Keratinocyte (primary cell): ENCODE results near the gene PPARGC1A. TPM values are rescaled to one million over a fixed set of nuclear protein-coding genes. Genes with fewer than 3 reads are reported as not detected.

Experiments
- DNase-seq: peaks from one replicate; pipeline ENCODE4 v3.0.0-alpha.2; 2011; ENCODE audit warnings: low read depth, missing footprints, low spot score
- FAIRE-seq: peaks from 2 replicates; lab custom pipeline; 2011; peaks lifted over from hg19 to GRCh38; lab: Jason Lieb, UNC
- H2AFZ ChIP-seq: 2 replicates; pipeline ENCODE4 v1.6.0; 2012; ENCODE audit warnings: low read length, control low read depth, inconsistent platforms; ENCODE audit not compliant: control insufficient read depth
- H3K27ac ChIP-seq: 2 replicates; pipeline ENCODE4 v1.5.1; 2011; ENCODE audit warnings: low read length; ENCODE audit not compliant: control insufficient read depth, insufficient read depth
- H3K27me3 ChIP-seq: 3 replicates; pipeline ENCODE4 v1.6.0; 2011; ENCODE audit warnings: low read length; ENCODE audit not compliant: control insufficient read depth, insufficient read depth; ENCODE audit errors: extremely low read depth
- H3K36me3 ChIP-seq, 2 experiments: 2 replicates in 1 of 2; 3 replicates in 1 of 2; pipeline ENCODE4 v1.5.1; 2011; ENCODE audit warnings: low read length in 2 of 2, mild to moderate bottlenecking in 1 of 2; ENCODE audit not compliant: control insufficient read depth in 2 of 2, insufficient read depth in 2 of 2; ENCODE audit errors: extremely low read depth in 1 of 2
- H3K4me1 ChIP-seq: 3 replicates; pipeline ENCODE4 v1.5.1; 2011; ENCODE audit warnings: low read length; ENCODE audit not compliant: control insufficient read depth, insufficient read depth; ENCODE audit errors: extremely low read depth
- H3K4me2 ChIP-seq: 3 replicates; pipeline ENCODE4 v1.6.0; 2011; ENCODE audit warnings: low read depth, low read length; ENCODE audit not compliant: control insufficient read depth, insufficient read depth; ENCODE audit errors: extremely low read depth
- H3K4me3 ChIP-seq, 3 experiments: fragments of 200-600 bp in 1 of 3; sonication (generic) in 1 of 3; 2 replicates in 2 of 3; 3 replicates in 1 of 3; pipeline ENCODE4 v1.5.1; 2011 to 2016; ENCODE audit warnings: low read length in 3 of 3, mild to moderate bottlenecking in 3 of 3, control low read depth in 2 of 3, inconsistent platforms in 1 of 3, low read depth in 1 of 3, mixed read lengths in 1 of 3, mixed run types in 1 of 3, moderate library complexity in 1 of 3; ENCODE audit not compliant: control insufficient read depth in 2 of 3, insufficient read depth in 2 of 3; ENCODE audit errors: extremely low read depth in 1 of 3
- H3K79me2 ChIP-seq: 2 replicates; pipeline ENCODE4 v1.6.0; 2012; ENCODE audit warnings: low read length; ENCODE audit not compliant: control insufficient read depth, insufficient read depth
- H3K9ac ChIP-seq: 3 replicates; pipeline ENCODE4 v1.6.0; 2011; ENCODE audit warnings: low read length; ENCODE audit not compliant: control insufficient read depth, insufficient read depth; ENCODE audit errors: extremely low read depth
- H3K9me1 ChIP-seq: 3 replicates; pipeline ENCODE4 v1.6.0; 2011; ENCODE audit warnings: low read length; ENCODE audit not compliant: control insufficient read depth, insufficient read depth; ENCODE audit errors: extremely low read depth
- H3K9me3 ChIP-seq: 2 replicates; pipeline ENCODE4 v1.5.1; 2012; ENCODE audit warnings: low read depth, low read length; ENCODE audit not compliant: control insufficient read depth
- H4K20me1 ChIP-seq: 3 replicates; pipeline ENCODE4 v1.6.0; 2011; ENCODE audit warnings: low read length; ENCODE audit not compliant: control insufficient read depth, insufficient read depth; ENCODE audit errors: extremely low read depth
- CTCF ChIP-seq, 3 experiments: IDR thresholded peaks in 1 of 3; conservative IDR thresholded peaks in 1 of 3; optimal IDR thresholded peaks in 1 of 3; 2 replicates in 2 of 3; 3 replicates in 1 of 3; pipeline versions ENCODE3 to v1.5.1; 2011; ENCODE audit warnings: low read length in 3 of 3, mild to moderate bottlenecking in 3 of 3, moderate library complexity in 2 of 3, control low read depth in 1 of 3, inconsistent platforms in 1 of 3; ENCODE audit not compliant: insufficient read depth in 2 of 3; ENCODE audit errors: extremely low read depth in 1 of 3
- EZH2 ChIP-seq: IDR thresholded peaks from one replicate; pipeline ENCODE4 v1.6.1; 2012; ENCODE audit warnings: inconsistent platforms, mild to moderate bottlenecking, low read length, moderate library complexity
- dilution Hi-C: fragments of 300-500 bp; cut with MboI; formaldehyde crosslinking; loops from one replicate; pipeline ENCODE4 v1.7.0; 2020; ENCODE audit warnings: low sequenced_read_pairs; ENCODE audit not compliant: extremely low pct_ligation_motif_present
- polyA plus RNA-seq, 5 experiments: library from polyadenylated mRNA; depleted of rRNA in 3 of 5; stranded (reverse) in 3 of 5; stranded (forward) in 1 of 5; unstranded in 1 of 5; fragments of >200 nt; gene quantifications; 1 replicate in 1 of 5; 2 replicates in 3 of 5; 3 replicates in 1 of 5; pipeline versions ENCODE4 v1.2.1 to v1.2.3, GENCODE V29; 2011 to 2012; ENCODE audit warnings: missing spikeins in 2 of 5, low read depth in 1 of 5, low replicate concordance in 1 of 5

PPARGC1A gene
- polyA plus RNA-seq, 1 donor (not counting 4 experiments of a cell fraction or from before 2014, with no cell fraction given), result 0.18 TPM

GRCh38 chr4:23891064-23891421 is 1.2 kb upstream of the PPARGC1A start:
- Histone ChIP-seq H3K79me2 (no peaks in the 10 kb centered on the region), H3K4me2 (no peak overlapping the region), H3K9me1 (no peaks in the 10 kb centered on the region), H3K9ac (no peak overlapping the region), H3K27ac (no peak overlapping the region), H3K36me3 (no peaks in the 10 kb centered on the region), H4K20me1 (no peaks in the 10 kb centered on the region), H3K4me3 (no peak overlapping the region), H2AFZ (no peak overlapping the region), H3K4me1 (peaks cover 25% of the 10 kb centered on the region), H3K9me3 (no peaks in the 10 kb centered on the region), H3K27me3 (no peaks in the 10 kb centered on the region)
- DNase-seq (no peak), FAIRE-seq (no peak)
- dilution Hi-C loops, result no loop called here
- TF ChIP-seq CTCF (optimal IDR thresholded peaks at IDR 0.05 in 1 of 3, IDR thresholded peaks at IDR 0.05 in 1 of 3, conservative IDR thresholded peaks at IDR 0.05 in 1 of 3; ENCODE audit: extremely low read depth in 1 of 3, insufficient read depth in 2 of 3, low read length in 3 of 3), result no peak

GRCh38 chr4:23890369-23891063 is 669 bp upstream of the PPARGC1A start:
- Histone ChIP-seq H3K36me3 (no peaks in the 10 kb centered on the region), H3K27me3 (no peaks in the 10 kb centered on the region), H3K4me1 (peaks cover 25% of the 10 kb centered on the region), H3K9ac (no peak overlapping the region), H3K9me1 (no peaks in the 10 kb centered on the region), H3K4me2 (peak overlapping the region; percentile 65), H4K20me1 (no peaks in the 10 kb centered on the region), H3K27ac (no peak overlapping the region), H2AFZ (peak overlapping the region; percentile 36), H3K9me3 (no peaks in the 10 kb centered on the region), H3K4me3 (no peak overlapping the region), H3K79me2 (no peaks in the 10 kb centered on the region)
- TF ChIP-seq CTCF (optimal IDR thresholded peaks at IDR 0.05 in 1 of 3, IDR thresholded peaks at IDR 0.05 in 1 of 3, conservative IDR thresholded peaks at IDR 0.05 in 1 of 3; ENCODE audit: extremely low read depth in 1 of 3, insufficient read depth in 2 of 3, low read length in 3 of 3) (no peak), EZH2 (no peak)
- no peak for DNase-seq
- dilution Hi-C loops, result no loop called here
- no peak for FAIRE-seq
